ENCODE results near the gene VILL. TPM values are rescaled to one million over a fixed set of nuclear protein-coding genes. Genes with fewer than 3 reads are reported as not detected.

VILL gene
- total and polyA plus RNA-seq, 12 donors = 1.2 to 6.4 (median 2.4) TPM

DNA sequence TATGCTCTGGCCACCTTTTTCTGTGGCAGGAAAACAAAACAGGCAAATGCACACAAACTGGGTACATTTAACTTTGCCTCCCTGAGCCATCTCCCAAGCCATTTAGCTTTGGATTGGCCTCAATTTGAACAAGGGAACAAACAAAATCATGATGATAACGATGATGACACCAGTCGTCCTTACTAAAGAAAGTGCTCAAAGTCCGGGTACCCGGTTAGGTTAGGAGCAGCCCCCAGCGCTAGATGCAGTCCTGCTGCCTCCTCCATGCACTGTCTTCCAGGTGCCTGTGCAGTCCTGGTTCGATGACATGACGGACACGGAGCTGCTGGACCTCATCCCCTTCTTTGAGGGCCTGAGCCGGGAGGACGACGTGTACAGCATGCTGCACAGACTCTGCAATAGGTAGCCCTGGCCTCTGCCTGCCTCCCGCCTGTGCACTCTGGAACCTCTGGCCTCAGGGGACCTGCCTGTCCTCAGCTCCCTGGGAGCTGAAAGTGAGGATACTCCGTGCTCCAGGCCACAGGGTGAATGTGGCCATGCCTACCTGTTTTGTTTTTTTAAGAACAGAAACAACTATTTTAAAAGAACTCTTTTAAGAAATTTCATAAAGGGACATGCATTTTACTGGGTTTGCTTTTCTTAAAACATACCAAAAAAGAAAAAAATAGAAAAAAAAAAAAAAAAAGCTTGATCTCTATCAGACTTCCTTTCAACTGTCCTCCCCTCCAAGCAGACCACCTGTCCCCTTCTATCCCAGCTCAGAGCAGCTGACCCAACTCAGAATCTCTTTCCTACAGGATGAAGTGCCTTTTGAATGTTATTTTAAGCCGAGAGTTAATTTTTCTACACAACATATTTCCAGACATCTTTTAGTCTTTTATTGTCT, 9.9 kb upstream of the VILL start:
- Histone ChIP-seq H3K27ac (peak overlapping the region in 1 of 10 donors; percentile 12), H3K9me3 (no peaks in the 10 kb centered on the region), H3K36me3 (peaks cover 0 to 91% (median 22%) of the 10 kb centered on the region in 9 donors), H3K27me3 (no peaks in the 10 kb centered on the region), H3K4me3 (no peak overlapping the region), H3K4me1 (peaks cover 0 to 22% (median 1%) of the 10 kb centered on the region in 9 donors)
- no peak for DNase-seq
- 89 to 93% methylated on average over 14 of the region's 14 CpGs for WGBS, 2 donors
- TF ChIP-seq, protein P1, sequence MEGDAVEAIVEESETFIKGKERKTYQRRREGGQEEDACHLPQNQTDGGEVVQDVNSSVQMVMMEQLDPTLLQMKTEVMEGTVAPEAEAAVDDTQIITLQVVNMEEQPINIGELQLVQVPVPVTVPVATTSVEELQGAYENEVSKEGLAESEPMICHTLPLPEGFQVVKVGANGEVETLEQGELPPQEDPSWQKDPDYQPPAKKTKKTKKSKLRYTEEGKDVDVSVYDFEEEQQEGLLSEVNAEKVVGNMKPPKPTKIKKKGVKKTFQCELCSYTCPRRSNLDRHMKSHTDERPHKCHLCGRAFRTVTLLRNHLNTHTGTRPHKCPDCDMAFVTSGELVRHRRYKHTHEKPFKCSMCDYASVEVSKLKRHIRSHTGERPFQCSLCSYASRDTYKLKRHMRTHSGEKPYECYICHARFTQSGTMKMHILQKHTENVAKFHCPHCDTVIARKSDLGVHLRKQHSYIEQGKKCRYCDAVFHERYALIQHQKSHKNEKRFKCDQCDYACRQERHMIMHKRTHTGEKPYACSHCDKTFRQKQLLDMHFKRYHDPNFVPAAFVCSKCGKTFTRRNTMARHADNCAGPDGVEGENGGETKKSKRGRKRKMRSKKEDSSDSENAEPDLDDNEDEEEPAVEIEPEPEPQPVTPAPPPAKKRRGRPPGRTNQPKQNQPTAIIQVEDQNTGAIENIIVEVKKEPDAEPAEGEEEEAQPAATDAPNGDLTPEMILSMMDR (IDR thresholded peaks at IDR 0.05) = no peak
- ATAC-seq = no peak
- intact Hi-C loops (cut with DNase I) = no loop called here

DNA sequence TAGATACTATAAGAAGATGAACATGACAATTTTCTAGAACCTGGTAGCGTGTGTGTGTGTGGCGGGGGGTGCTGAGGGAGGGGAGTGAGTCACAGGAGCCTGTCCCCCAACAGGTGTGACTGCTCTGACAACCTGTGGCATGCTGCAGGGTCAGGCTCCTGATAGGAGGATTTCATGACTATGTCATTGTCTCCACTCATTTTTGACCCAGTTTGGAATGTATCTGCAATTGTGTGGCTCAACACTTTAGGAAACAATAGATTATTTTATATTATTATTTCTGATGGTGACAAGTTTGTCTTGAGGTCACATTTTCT, 9.3 kb upstream of the VILL start:
- no peak for DNase-seq
- no peak overlapping the region for H3K27ac ChIP-seq
- H3K36me3 ChIP-seq = peaks cover 0 to 85% (median 16%) of the 10 kb centered on the region in 9 donors
- H3K4me1 ChIP-seq = peaks cover 0 to 22% (median 7%) of the 10 kb centered on the region in 9 donors
- no peak overlapping the region for H3K4me3 ChIP-seq
- ATAC-seq = no peak
- H3K9me3 ChIP-seq = no peaks in the 10 kb centered on the region
- H3K27me3 ChIP-seq = no peaks in the 10 kb centered on the region
- WGBS, 2 donors = 97 to 98% methylated on average over 2 of the region's 2 CpGs
- TF ChIP-seq, protein P1 (IDR thresholded peaks at IDR 0.05) = no peak
- intact Hi-C loops (cut with DNase I) = no loop called here

DNA sequence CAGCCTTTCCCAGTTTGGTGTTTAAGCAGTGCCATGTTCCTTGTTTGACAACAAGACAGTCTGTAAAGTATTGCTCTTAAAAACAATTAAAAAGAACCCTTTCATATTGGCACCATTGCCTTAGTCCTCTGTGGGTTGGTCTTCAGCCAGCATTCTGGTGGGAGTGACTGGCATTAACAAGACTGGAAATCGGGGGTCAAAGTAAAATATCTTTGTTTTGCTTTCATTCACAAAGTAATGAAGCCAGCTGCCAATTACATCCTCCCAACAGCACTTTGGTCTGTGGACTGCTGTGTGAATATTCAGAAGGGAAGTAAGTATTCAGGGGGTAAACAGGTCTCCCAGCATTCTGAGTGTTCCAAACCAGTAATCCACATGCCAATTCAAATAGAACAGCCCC, 8.3 kb upstream of the VILL start:
- TF ChIP-seq, protein P1 (IDR thresholded peaks at IDR 0.05) = no peak
- no peaks in the 10 kb centered on the region for H3K27me3 ChIP-seq
- H3K4me1 ChIP-seq = peaks cover 0 to 24% (median 9%) of the 10 kb centered on the region in 9 donors
- peaks cover 0 to 75% (median 10%) of the 10 kb centered on the region in 9 donors for H3K36me3 ChIP-seq
- no peak for ATAC-seq
- H3K4me3 ChIP-seq = no peak overlapping the region
- 66 to 70% methylated on average over 1 of the region's 1 CpG for WGBS, 2 donors
- intact Hi-C loops (cut with DNase I) = no loop called here
- H3K27ac ChIP-seq = no peak overlapping the region
- H3K9me3 ChIP-seq = no peaks in the 10 kb centered on the region
- no peak for DNase-seq

DNA sequence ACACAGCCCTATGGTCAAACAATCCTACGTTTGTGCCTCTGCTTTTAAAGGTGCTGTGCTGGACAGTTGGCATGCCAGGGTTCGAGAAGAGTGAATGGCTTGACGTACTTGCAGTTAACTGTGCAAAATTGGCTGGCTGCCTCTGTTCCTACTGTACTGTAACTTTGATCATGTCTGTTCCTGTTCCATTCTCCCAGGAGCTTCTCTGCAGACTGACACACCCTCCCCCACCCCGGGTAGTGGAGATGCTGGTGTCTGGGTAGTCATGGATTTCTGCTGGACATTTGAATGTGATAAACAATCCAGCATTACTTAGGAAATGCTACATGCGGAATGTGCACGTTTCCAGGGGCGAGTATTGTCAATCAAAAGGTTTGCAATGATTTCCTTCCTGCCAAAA, 6.5 kb upstream of the VILL start:
- H3K4me3 ChIP-seq = no peak overlapping the region
- peaks cover 0 to 57% (median 10%) of the 10 kb centered on the region in 9 donors for H3K36me3 ChIP-seq
- H3K27ac ChIP-seq = no peak overlapping the region
- no peaks in the 10 kb centered on the region for H3K9me3 ChIP-seq
- DNase-seq (no peak), ATAC-seq (no peak)
- TF ChIP-seq, protein P1 (IDR thresholded peaks at IDR 0.05) = no peak
- H3K27me3 ChIP-seq = no peaks in the 10 kb centered on the region
- H3K4me1 ChIP-seq = peaks cover 0 to 24% (median 9%) of the 10 kb centered on the region in 9 donors
- intact Hi-C loops (cut with DNase I) = no loop called here
- 82 to 86% methylated on average over 7 of the region's 7 CpGs for WGBS, 2 donors
